Placental pericyte (primary cell): Measurements from ENCODE around the gene CALD1. TPM values are rescaled to one million over a fixed set of nuclear protein-coding genes. Genes with fewer than 3 reads are reported as not detected.

Source experiments
- small RNA-seq: library from RNA; depleted of rRNA; stranded (forward); fragments of <200 nt; gene quantifications from one replicate; pipeline ENCODE3, GENCODE V24; 2012; ENCODE audit warnings: low replicate concordance
- total RNA-seq: library from RNA; depleted of rRNA; stranded (reverse); fragments of >200 nt; gene quantifications from 2 replicates; pipeline ENCODE4 v1.2.3, GENCODE V29; 2012

The CALD1 gene
- 463 and 559 TPM in 2 replicates for total RNA-seq

GRCh38 chr7:134778941-134779740, at the start of gene CALD1:
Gene CALD1, plus strand, starts transcription at chr7:134779634. Its CDS starts 88,100 bp downstream, at chr7:134867734.

GRCh38 chr7:134986363-134987251, 207.2 kb downstream of the CALD1 start, which contains the start of gene AGBL3:
Gene AGBL3, plus strand, starts transcription at chr7:134986508. Its CDS starts 1,426 bp downstream, at chr7:134987934.

Small RNA genes within 50 kb of the gene (small RNA-seq; reads per million reads assigned to genes)
- not detected for gene TUBB3P2

Other genes with a start within 250 kb of the CALD1 start
- gene AKR1B15, start 230.5 kb upstream of the CALD1 start, total RNA-seq: 0.22 TPM in 1 of 2 replicates, not detected in the other
- gene BPGM, start 132.8 kb upstream of the CALD1 start, total RNA-seq: 28.2 and 68.1 TPM in 2 replicates
- 0.22 and 0.72 TPM in 2 replicates for gene AGBL3, start 206.9 kb downstream of the CALD1 start, total RNA-seq